HCT116 (cell line): ENCODE data around the gene GYS2. TPM values are rescaled to one million over a fixed set of nuclear protein-coding genes. Genes with fewer than 3 reads are reported as not detected.

Experiments
- ATAC-seq: fragments of 200-7000 bp; cut with Tn5 transposase; 2 replicates; pipeline ENCODE4 v1.9.1; 2020; ENCODE audit warnings: mild to moderate bottlenecking, moderate library complexity
- BruUV-seq: library from RNA; stranded (reverse); fragments of 400-500 nt; replicated peaks from 2 replicates; lab custom pipeline; 2021; lab: Mats Ljungman, UMichigan
- CTCF ChIA-PET: fragments of 300-600 bp; sonication (Branson Sonifier 250); formaldehyde crosslinking; loops from one replicate; lab custom pipeline; 2021; ENCODE audit warnings: antibody characterized with exemption; lab: Charles Lee
- POLR2A ChIA-PET: fragments of 300-600, 350-600 bp; sonication (Branson Sonifier 250); formaldehyde crosslinking; loops from one replicate; lab custom pipeline; 2021; ENCODE audit warnings: antibody characterized with exemption; lab: Charles Lee
- RAD21 ChIA-PET, 2 experiments: fragments of 300-600 bp; sonication (Branson Sonifier 250); formaldehyde crosslinking; loops; one replicate each; lab custom pipeline; 2023; ENCODE audit warnings: low total read pairs in 2 of 2; ENCODE audit not compliant: uncharacterized antibody in 2 of 2, unreplicated experiment in 2 of 2, low non-redundant PET in 1 of 2; lab: Charles Lee
- DNase-seq: peaks from one replicate; pipeline ENCODE4 v3.0.0-alpha.2; 2010; ENCODE audit warnings: low read depth, low spot score
- H2AFZ ChIP-seq: fragments of 200-600 bp; shearing (Covaris generic), sonication (generic); 2 replicates; pipeline ENCODE4 v1.6.1; 2017; ENCODE audit warnings: low read depth, mixed run types, mixed read lengths, antibody characterized with exemption, low read length; ENCODE audit not compliant: poor library complexity, severe bottlenecking
- H3K27ac ChIP-seq: 2 replicates; pipeline ENCODE4 v1.5.1; 2012; ENCODE audit warnings: low read depth, low read length
- H3K27me3 ChIP-seq: fragments of 200-600 bp; sonication (generic); 2 replicates; pipeline ENCODE4 v1.6.1; 2016; ENCODE audit warnings: mixed run types, low read length, mixed read lengths; ENCODE audit not compliant: insufficient read depth
- H3K36me3 ChIP-seq, 2 experiments: fragments of 200-500 bp in 1 of 2; fragments of 200-600 bp in 1 of 2; sonication (Bioruptor generic) in 1 of 2; sonication (generic) in 1 of 2; 2 replicates each; pipeline versions ENCODE4 v1.5.1 to v1.6.1; 2014 to 2016; ENCODE audit warnings: low read length in 2 of 2, inconsistent platforms in 1 of 2, mixed read lengths in 1 of 2, mixed run types in 1 of 2; ENCODE audit not compliant: insufficient read depth in 2 of 2, control insufficient read depth in 1 of 2
- H3K4me1 ChIP-seq, 2 experiments: fragments of 200-600 bp in 1 of 2; sonication (generic) in 1 of 2; 2 replicates each; pipeline versions ENCODE4 v1.5.1 to v1.6.1; 2012 to 2017; ENCODE audit warnings: low read length in 2 of 2, inconsistent platforms in 1 of 2, mild to moderate bottlenecking in 1 of 2, mixed read lengths in 1 of 2, mixed run types in 1 of 2, moderate library complexity in 1 of 2; ENCODE audit not compliant: insufficient read depth in 2 of 2, control insufficient read depth in 1 of 2
- H3K4me2 ChIP-seq: fragments of 200-600 bp; sonication (generic); 2 replicates; pipeline ENCODE4 v1.6.1; 2017; ENCODE audit warnings: mixed run types, low read length, mixed read lengths
- H3K4me3 ChIP-seq, 2 experiments: fragments of 200-600 bp in 1 of 2; sonication (generic) in 1 of 2; replicated peaks in 1 of 2; 2 replicates each; pipeline ENCODE4 v1.5.1; 2011 to 2016; ENCODE audit warnings: low read length in 2 of 2, control low read depth in 1 of 2, low read depth in 1 of 2, mild to moderate bottlenecking in 1 of 2, mixed read lengths in 1 of 2, mixed run types in 1 of 2
- H3K79me2 ChIP-seq: fragments of 200-600 bp; sonication (generic); 2 replicates; pipeline ENCODE4 v1.6.1; 2017; ENCODE audit warnings: mild to moderate bottlenecking, mixed run types, low read length, moderate library complexity, mixed read lengths; ENCODE audit not compliant: insufficient read depth
- H3K9ac ChIP-seq: fragments of 200-600 bp; sonication (generic); 2 replicates; pipeline ENCODE4 v1.6.1; 2016; ENCODE audit warnings: low read length, mixed read lengths
- H3K9me2 ChIP-seq: fragments of 200-600 bp; sonication (generic), shearing (Covaris generic); 2 replicates; pipeline ENCODE4 v1.6.1; 2017; ENCODE audit warnings: mixed run types, mild to moderate bottlenecking, moderate library complexity; ENCODE audit not compliant: insufficient read depth
- H3K9me3 ChIP-seq, 2 experiments: fragments of 200-500 bp in 1 of 2; fragments of 200-600 bp in 1 of 2; sonication (Bioruptor generic) in 1 of 2; sonication (generic) in 1 of 2; 2 replicates each; pipeline ENCODE4 v1.6.1; 2014 to 2017; ENCODE audit warnings: low read length in 2 of 2, mixed read lengths in 2 of 2, inconsistent platforms in 1 of 2, low read depth in 1 of 2, mild to moderate bottlenecking in 1 of 2, mixed run types in 1 of 2, moderate library complexity in 1 of 2; ENCODE audit not compliant: control insufficient read depth in 1 of 2, insufficient read depth in 1 of 2
- H4K20me1 ChIP-seq: fragments of 200-600 bp; sonication (generic), shearing (Covaris generic); 2 replicates; pipeline ENCODE4 v1.6.1; 2017; ENCODE audit warnings: mixed run types, mild to moderate bottlenecking, moderate library complexity; ENCODE audit not compliant: insufficient read depth
- ATF3 ChIP-seq: IDR thresholded peaks from 2 replicates; pipeline ENCODE4 v1.6.1; 2012
- EGR1 ChIP-seq: IDR thresholded peaks from 2 replicates; pipeline ENCODE4 v1.6.1; 2012; ENCODE audit warnings: low read depth
- EZH2 ChIP-seq: fragments of 200-600 bp; sonication (generic); IDR thresholded peaks from 2 replicates; pipeline ENCODE4 v1.6.1; 2017; ENCODE audit warnings: antibody characterized with exemption, mixed run types
- FOSL1 ChIP-seq: IDR thresholded peaks from 2 replicates; pipeline ENCODE4 v1.6.1; 2012; ENCODE audit warnings: low read depth
- MAX ChIP-seq: IDR thresholded peaks from 2 replicates; pipeline ENCODE4 v1.6.1; 2012
- POLR2A ChIP-seq: IDR thresholded peaks from 2 replicates; pipeline ENCODE4 v1.7.0; 2011; ENCODE audit warnings: borderline replicate concordance; ENCODE audit not compliant: insufficient read depth, insufficient read length; ENCODE audit errors: extremely low read depth
- POLR2AphosphoS5 ChIP-seq: IDR thresholded peaks from 2 replicates; pipeline ENCODE4 v1.6.1; 2011; ENCODE audit warnings: mild to moderate bottlenecking, low read depth, low read length, moderate library complexity
- RAD21 ChIP-seq: IDR thresholded peaks from 2 replicates; pipeline ENCODE4 v1.6.1; 2012; ENCODE audit warnings: low read depth, mild to moderate bottlenecking
- REST ChIP-seq: IDR thresholded peaks from 2 replicates; pipeline ENCODE4 v1.6.1; 2012; ENCODE audit warnings: low read depth
- SIN3A ChIP-seq: IDR thresholded peaks from 2 replicates; pipeline ENCODE4 v1.6.1; 2012; ENCODE audit warnings: low read depth
- SP1 ChIP-seq: IDR thresholded peaks from 2 replicates; pipeline ENCODE4 v1.6.1; 2012; ENCODE audit warnings: low read depth
- TCF7L2 ChIP-seq: IDR thresholded peaks from 2 replicates; pipeline ENCODE4 v1.7.0; 2011; ENCODE audit warnings: borderline replicate concordance, inconsistent platforms; ENCODE audit not compliant: insufficient read depth, insufficient read length; ENCODE audit errors: extremely low read depth
- ZFX ChIP-seq: fragments of 450-650 bp; IDR thresholded peaks from 2 replicates; pipeline ENCODE4 v1.6.1; 2017
- ZNF274 ChIP-seq: fragments of 200-500 bp; sonication (Bioruptor generic); IDR thresholded peaks from 2 replicates; pipeline ENCODE4 v1.6.1; 2014; ENCODE audit warnings: mild to moderate bottlenecking, low read depth, low read length, inconsistent platforms
- intact Hi-C: fragments of 100-400 bp; cut with micrococcal nuclease; formaldehyde crosslinking; loops from 2 replicates; pipeline ENCODE4 v1.10.0; 2022
- total RNA-seq: library from RNA; stranded (reverse); gene quantifications from one replicate; pipeline ENCODE4 v1.2.1, GENCODE V29; 2021; ENCODE audit not compliant: unreplicated experiment
- TF ChIP-seq, protein P1 (sequence below), 3 experiments: fragments of 200-600 bp in 1 of 3; sonication (generic) in 1 of 3; IDR thresholded peaks in 2 of 3; conservative IDR thresholded peaks in 1 of 3; 2 replicates each; pipeline ENCODE4 v1.5.1; 2012 to 2017; ENCODE audit warnings: low read depth in 2 of 3, low read length in 2 of 3, antibody characterized with exemption in 1 of 3, borderline replicate concordance in 1 of 3, control low read depth in 1 of 3, mild to moderate bottlenecking in 1 of 3, mixed read lengths in 1 of 3, mixed run types in 1 of 3, moderate library complexity in 1 of 3; ENCODE audit not compliant: insufficient read depth in 1 of 3

GYS2 gene
- total RNA-seq, 1 experiment from 2014 or later, result not detected

DNA sequence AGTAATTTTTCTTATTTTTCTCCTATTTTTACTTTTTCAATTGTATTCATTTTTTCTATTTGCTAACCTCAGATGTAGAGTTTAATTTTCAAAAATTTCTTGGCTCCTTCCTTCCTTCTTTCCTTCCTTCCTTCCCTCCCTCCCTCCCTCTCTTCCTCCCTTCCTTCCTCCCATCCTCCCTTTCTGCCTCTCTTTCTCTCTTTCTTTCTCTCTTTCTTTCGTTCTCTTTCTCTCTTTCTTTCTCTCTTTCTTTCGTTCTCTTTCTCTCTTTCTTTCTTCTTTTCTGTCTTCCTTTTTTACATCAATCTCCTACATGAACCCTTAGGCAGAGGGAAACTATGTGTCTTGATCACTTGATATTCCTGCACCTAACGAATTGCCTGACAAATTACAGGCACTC is 12.4 kb upstream of the GYS2 start:
- H3K9me2 ChIP-seq, result no peaks in the 10 kb centered on the region
- H3K36me3 ChIP-seq, result no peaks in the 10 kb centered on the region
- BruUV-seq, result no TSS peak
- H3K9ac ChIP-seq, result no peak overlapping the region
- ATAC-seq (no peak), DNase-seq (no peak)
- intact Hi-C loops, result no loop called here
- no peak overlapping the region for H3K27ac ChIP-seq
- TF ChIP-seq EZH2 (no peak), SIN3A (no peak), ZNF274 (no peak), ZFX (no peak), MAX (no peak), ATF3 (no peak), TCF7L2 (no peak), FOSL1 (no peak), POLR2A (no peak), SP1 (no peak)
- H3K4me1 ChIP-seq, result no peaks in the 10 kb centered on the region
- POLR2A ChIA-PET, result no interaction called here
- RAD21 ChIA-PET, result no interaction called here
- H3K4me3 ChIP-seq, result no peak overlapping the region
- H2AFZ ChIP-seq, result no peak overlapping the region
- no peak overlapping the region for H3K4me2 ChIP-seq
- H4K20me1 ChIP-seq, result no peaks in the 10 kb centered on the region
- no peaks in the 10 kb centered on the region for H3K79me2 ChIP-seq
- H3K9me3 ChIP-seq, result no peaks in the 10 kb centered on the region
- no peaks in the 10 kb centered on the region for H3K27me3 ChIP-seq
- CTCF ChIA-PET, result no interaction called here

GRCh38 chr12:21615431-21615830 is 10.8 kb upstream of the GYS2 start:
- RAD21 ChIA-PET, result no interaction called here
- no TSS peak for BruUV-seq
- DNase-seq (no peak), ATAC-seq (no peak)
- Histone ChIP-seq H3K79me2 (no peaks in the 10 kb centered on the region), H3K9me3 (no peaks in the 10 kb centered on the region), H3K4me1 (no peaks in the 10 kb centered on the region), H3K27ac (no peak overlapping the region), H3K4me2 (no peak overlapping the region), H3K27me3 (no peaks in the 10 kb centered on the region), H3K4me3 (no peak overlapping the region), H2AFZ (no peak overlapping the region), H4K20me1 (no peaks in the 10 kb centered on the region), H3K36me3 (no peaks in the 10 kb centered on the region), H3K9ac (no peak overlapping the region), H3K9me2 (no peaks in the 10 kb centered on the region)
- POLR2A ChIA-PET, result no interaction called here
- intact Hi-C loops, result no loop called here
- CTCF ChIA-PET, result no interaction called here
- TF ChIP-seq, protein P1, sequence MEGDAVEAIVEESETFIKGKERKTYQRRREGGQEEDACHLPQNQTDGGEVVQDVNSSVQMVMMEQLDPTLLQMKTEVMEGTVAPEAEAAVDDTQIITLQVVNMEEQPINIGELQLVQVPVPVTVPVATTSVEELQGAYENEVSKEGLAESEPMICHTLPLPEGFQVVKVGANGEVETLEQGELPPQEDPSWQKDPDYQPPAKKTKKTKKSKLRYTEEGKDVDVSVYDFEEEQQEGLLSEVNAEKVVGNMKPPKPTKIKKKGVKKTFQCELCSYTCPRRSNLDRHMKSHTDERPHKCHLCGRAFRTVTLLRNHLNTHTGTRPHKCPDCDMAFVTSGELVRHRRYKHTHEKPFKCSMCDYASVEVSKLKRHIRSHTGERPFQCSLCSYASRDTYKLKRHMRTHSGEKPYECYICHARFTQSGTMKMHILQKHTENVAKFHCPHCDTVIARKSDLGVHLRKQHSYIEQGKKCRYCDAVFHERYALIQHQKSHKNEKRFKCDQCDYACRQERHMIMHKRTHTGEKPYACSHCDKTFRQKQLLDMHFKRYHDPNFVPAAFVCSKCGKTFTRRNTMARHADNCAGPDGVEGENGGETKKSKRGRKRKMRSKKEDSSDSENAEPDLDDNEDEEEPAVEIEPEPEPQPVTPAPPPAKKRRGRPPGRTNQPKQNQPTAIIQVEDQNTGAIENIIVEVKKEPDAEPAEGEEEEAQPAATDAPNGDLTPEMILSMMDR (IDR thresholded peaks at IDR 0.05 in 2 of 3, conservative IDR thresholded peaks at IDR 0.05 in 1 of 3; ENCODE audit: borderline replicate concordance in 1 of 3, insufficient read depth in 1 of 3, low read depth in 2 of 3, low read length in 2 of 3), result no peak
- no peak for TF ChIP-seq RAD21
- TF ChIP-seq REST, result no peak
- TF ChIP-seq ZFX, result no peak
- TF ChIP-seq POLR2AphosphoS5, result no peak
- TF ChIP-seq EGR1, result no peak
- no peak for TF ChIP-seq SP1
- TF ChIP-seq TCF7L2, result no peak
